B cell (primary cell): ENCODE data around the gene TFCP2L1. TPM values are rescaled to one million over a fixed set of nuclear protein-coding genes. Genes with fewer than 3 reads are reported as not detected.

Experiments
- ATAC-seq: fragments of 200-7000 bp; cut with Tn5 transposase; one replicate; pipeline ENCODE4 v1.10.0; 2021; ENCODE audit warnings: low read depth, mild to moderate bottlenecking, moderate number of reproducible peaks, moderate library complexity
- CTCF ChIA-PET: fragments of 350-600 bp; sonication (Branson Sonifier 250); formaldehyde crosslinking; loops from one replicate; lab custom pipeline; 2021; ENCODE audit warnings: antibody characterized with exemption, inconsistent platforms; lab: Charles Lee
- POLR2A ChIA-PET: fragments of 350-600 bp; sonication (Branson Sonifier 250); formaldehyde crosslinking; loops from one replicate; lab custom pipeline; 2021; ENCODE audit warnings: antibody characterized with exemption; lab: Charles Lee
- DNase-seq: peaks from one replicate; pipeline ENCODE4 v3.0.0; 2013
- H2AFZ ChIP-seq: 2 replicates; pipeline ENCODE4 v1.6.1; 2012; ENCODE audit warnings: mild to moderate bottlenecking, low read depth, low read length; ENCODE audit not compliant: insufficient read depth, poor library complexity, severe bottlenecking
- H3K27ac ChIP-seq, 2 donors: 1 replicate in 1 of 2; 2 replicates in 1 of 2; pipeline ENCODE4 v1.5.1; 2012 to 2013; ENCODE audit warnings: low read length in 2 of 2, mild to moderate bottlenecking in 2 of 2, moderate library complexity in 1 of 2
- H3K27me3 ChIP-seq, 4 experiments: fragments of 200-600 bp in 1 of 4; sonication (generic) in 1 of 4; replicated peaks in 1 of 4; 1 replicate in 2 of 4; 2 replicates in 2 of 4; pipeline versions ENCODE4 v1.6.1 to v1.7.0; 2013 to 2016; ENCODE audit warnings: low read length in 3 of 4, mild to moderate bottlenecking in 2 of 4, mixed read lengths in 1 of 4, moderate library complexity in 1 of 4; ENCODE audit not compliant: insufficient read depth in 4 of 4, control insufficient read depth in 3 of 4; ENCODE audit errors: control extremely low read depth in 1 of 4
- H3K36me3 ChIP-seq, 2 experiments: replicated peaks in 1 of 2; 1 replicate in 1 of 2; 2 replicates in 1 of 2; pipeline versions ENCODE4 v1.6.1 to v1.7.1; 2013; ENCODE audit warnings: low read length in 1 of 2; ENCODE audit not compliant: insufficient read depth in 2 of 2, control insufficient read depth in 1 of 2; ENCODE audit errors: control extremely low read depth in 1 of 2, extremely low read depth in 1 of 2
- H3K4me1 ChIP-seq, 2 donors: fragments of 200-600 bp in 1 of 2; sonication (generic) in 1 of 2; 1 replicate in 1 of 2; 2 replicates in 1 of 2; pipeline versions ENCODE4 v1.5.1 to v1.6.1; 2013 to 2017; ENCODE audit warnings: low read length in 2 of 2; ENCODE audit not compliant: control insufficient read depth in 2 of 2, insufficient read depth in 2 of 2
- H3K4me2 ChIP-seq: replicated peaks from 2 replicates; pipeline ENCODE3; 2012; ENCODE audit warnings: mild to moderate bottlenecking, low read depth, low read length; ENCODE audit not compliant: poor library complexity, severe bottlenecking
- H3K4me3 ChIP-seq, 5 experiments: fragments of 200-600 bp in 1 of 5; sonication (generic) in 1 of 5; 1 replicate in 3 of 5; 2 replicates in 2 of 5; pipeline versions ENCODE4 v1.5.1 to v1.7.0; 2011 to 2016; ENCODE audit warnings: low read length in 4 of 5, mild to moderate bottlenecking in 4 of 5, low read depth in 2 of 5, control low read depth in 1 of 5, moderate library complexity in 1 of 5; ENCODE audit not compliant: insufficient read depth in 1 of 5; ENCODE audit errors: control extremely low read depth in 1 of 5, extremely low read depth in 1 of 5
- H3K79me2 ChIP-seq: fragments of 200-600 bp; sonication (generic); one replicate; pipeline ENCODE4 v1.6.0; 2016; ENCODE audit warnings: low read length; ENCODE audit not compliant: control insufficient read depth, insufficient read depth
- H3K9ac ChIP-seq: fragments of 200-600 bp; sonication (generic); 2 replicates; pipeline ENCODE4 v1.6.1; 2017; ENCODE audit warnings: mild to moderate bottlenecking, low read length, moderate library complexity
- H3K9me3 ChIP-seq, 3 donors: one replicate each; pipeline versions ENCODE4 v1.6.1 to v1.7.1; 2013; ENCODE audit warnings: low read length in 2 of 3; ENCODE audit not compliant: control insufficient read depth in 2 of 3, insufficient read depth in 1 of 3; ENCODE audit errors: control extremely low read depth in 1 of 3
- H4K20me1 ChIP-seq: 2 replicates; pipeline ENCODE4 v1.6.0; 2012; ENCODE audit warnings: mild to moderate bottlenecking, low read length; ENCODE audit not compliant: insufficient read depth, control insufficient read depth, poor library complexity, severe bottlenecking
- H3K27ac Mint-ChIP-seq: one replicate; pipeline ENCODE4 v1.8.0; 2021; ENCODE audit warnings: mixed read lengths
- H3K27me3 Mint-ChIP-seq: one replicate; pipeline ENCODE4 v1.8.0; 2021; ENCODE audit warnings: mixed read lengths
- H3K4me1 Mint-ChIP-seq: one replicate; pipeline ENCODE4 v1.8.0; 2021; ENCODE audit warnings: mixed read lengths
- H3K4me3 Mint-ChIP-seq: one replicate; pipeline ENCODE4 v1.8.0; 2021; ENCODE audit warnings: mixed read lengths
- H3K9me3 Mint-ChIP-seq: one replicate; pipeline ENCODE4 v1.8.0; 2022; ENCODE audit warnings: mixed read lengths; ENCODE audit not compliant: insufficient read depth
- CTCF ChIP-seq: fragments of 200-600 bp; IDR thresholded peaks from one replicate; pipeline ENCODE4 v1.8.0; 2022; ENCODE audit warnings: antibody characterized with exemption, mild to moderate bottlenecking
- EZH2 ChIP-seq: IDR thresholded peaks from 2 replicates; pipeline ENCODE4 v1.6.1; 2012; ENCODE audit warnings: borderline replicate concordance, low read depth, mild to moderate bottlenecking, moderate library complexity, low read length; ENCODE audit not compliant: insufficient read depth, poor library complexity, severe bottlenecking
- WGBS: methylation state at CpG from one replicate; pipeline ENCODE4 v1.1.5; 2013; ENCODE audit warnings: missing lambda C conversion rate; ENCODE audit not compliant: insufficient coverage; 5-methylcytosine and 5-hydroxymethylcytosine counted together
- intact Hi-C: fragments of 100-400 bp; cut with micrococcal nuclease; formaldehyde crosslinking; loops from one replicate; pipeline ENCODE4 v1.10.0; 2022
- polyA plus RNA-seq: library from polyadenylated mRNA; depleted of rRNA; stranded (reverse); fragments of >200 nt; gene quantifications from 2 replicates; pipeline ENCODE4 v1.2.3, GENCODE V29; 2012
- total RNA-seq, 2 donors: library from RNA; stranded (reverse); fragments of 120-200 nt in 1 of 2; gene quantifications; 1 replicate in 1 of 2; 2 replicates in 1 of 2; pipeline versions ENCODE4 v1.2.3 to v1.2.4, GENCODE V29; 2013 to 2022

Gene TFCP2L1
- total and polyA plus RNA-seq, 2 donors (not counting 1 experiment from before 2014, with no cell fraction given): 0.03 TPM; not detected in 1

- no peak overlapping the region for H3K4me3 Mint-ChIP-seq
- CTCF ChIA-PET: no interaction called here
- POLR2A ChIA-PET: no interaction called here
- H3K4me1 ChIP-seq: no peaks in the 10 kb centered on the region
- H3K36me3 ChIP-seq: no peaks in the 10 kb centered on the region
- peaks cover 11% of the 10 kb centered on the region for H3K27me3 Mint-ChIP-seq
- no peak overlapping the region for H2AFZ ChIP-seq
- no peak for DNase-seq
- 75% methylated on average over 12 of the region's 14 CpGs for WGBS
- no peak for ATAC-seq
- intact Hi-C loops: no loop called here
- no peaks in the 10 kb centered on the region for H3K79me2 ChIP-seq
- no peak overlapping the region for H3K4me3 ChIP-seq
- no peaks in the 10 kb centered on the region for H3K4me1 Mint-ChIP-seq
- H3K27me3 ChIP-seq: peaks cover 0 to 3% (median 0%) of the 10 kb centered on the region in 4 experiments
- no peak for TF ChIP-seq CTCF
- no peak for TF ChIP-seq EZH2
- peaks cover 0 to 9% (median 0%) of the 10 kb centered on the region in 3 donors for H3K9me3 ChIP-seq
- no peak overlapping the region for H3K4me2 ChIP-seq
- no peak overlapping the region for H3K27ac Mint-ChIP-seq
- H4K20me1 ChIP-seq: no peaks in the 10 kb centered on the region
- H3K9me3 Mint-ChIP-seq: no peaks in the 10 kb centered on the region
- no peak overlapping the region for H3K9ac ChIP-seq
- no peak overlapping the region for H3K27ac ChIP-seq
Measured at GRCh38 chr2:121293450-121294325, 8.7 kb upstream of the TFCP2L1 start.

GRCh38 chr2:121291251-121291580 is 6.2 kb upstream of the TFCP2L1 start:
- Mint-ChIP-seq H3K4me1 (no peaks in the 10 kb centered on the region), H3K27me3 (peaks cover 19% of the 10 kb centered on the region), H3K9me3 (no peaks in the 10 kb centered on the region), H3K27ac (no peak overlapping the region), H3K4me3 (no peak overlapping the region)
- Histone ChIP-seq H3K36me3 (no peaks in the 10 kb centered on the region), H3K9ac (no peak overlapping the region), H3K27me3 (peaks cover 0 to 6% (median 0%) of the 10 kb centered on the region in 4 experiments), H3K79me2 (no peaks in the 10 kb centered on the region), H3K4me3 (no peak overlapping the region), H3K27ac (no peak overlapping the region), H2AFZ (no peak overlapping the region), H3K9me3 (peaks cover 0 to 7% (median 0%) of the 10 kb centered on the region in 3 donors), H3K4me1 (no peaks in the 10 kb centered on the region), H3K4me2 (no peak overlapping the region), H4K20me1 (no peaks in the 10 kb centered on the region)
- POLR2A ChIA-PET: no interaction called here
- no peak for ATAC-seq
- CTCF ChIA-PET: no interaction called here
- no peak for TF ChIP-seq EZH2
- no peak for TF ChIP-seq CTCF
- no peak for DNase-seq
- 95% methylated on average over 5 of the region's 5 CpGs for WGBS
- intact Hi-C loops: no loop called here
